ENCODE results near the gene H3-3A.

DNA sequence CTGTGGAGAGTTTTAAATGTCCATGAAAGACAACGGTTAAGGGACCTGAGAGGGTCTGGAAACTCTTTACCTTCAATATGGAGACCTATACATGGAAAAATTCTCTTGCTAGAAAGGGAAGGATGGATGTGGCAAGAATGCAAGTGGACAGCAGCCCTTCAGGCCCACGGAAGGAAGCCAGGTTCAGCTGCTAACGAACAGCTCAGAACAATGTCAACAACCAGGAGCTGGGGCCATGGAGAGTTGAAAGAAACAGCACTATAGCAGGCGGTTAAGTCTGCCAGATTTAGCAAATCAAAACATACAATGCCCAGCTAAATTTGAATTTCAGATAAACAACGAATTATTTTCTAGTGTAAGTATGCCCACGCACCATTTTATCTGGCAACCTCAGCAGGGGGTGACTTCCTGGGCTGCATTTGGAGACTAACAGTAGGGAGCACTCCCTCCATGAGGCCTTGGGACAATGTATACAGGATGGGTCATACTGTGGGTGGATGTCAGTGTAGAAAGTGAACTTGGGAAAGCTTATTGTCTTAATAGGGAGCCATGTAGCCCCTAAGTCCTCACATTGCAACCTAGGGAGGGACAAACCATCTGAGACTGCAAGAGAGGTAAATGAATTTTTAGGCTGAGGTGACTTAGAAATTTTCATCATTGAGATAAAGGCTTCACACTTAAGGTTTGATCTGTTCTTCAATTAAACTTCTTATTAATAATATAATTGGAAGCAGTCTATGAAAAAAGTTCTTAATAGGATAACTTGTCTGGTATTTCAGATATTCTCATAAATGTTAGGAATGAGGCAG, 7.8 kb upstream of the H3-3A start:
- TF ChIP-seq, protein P1, sequence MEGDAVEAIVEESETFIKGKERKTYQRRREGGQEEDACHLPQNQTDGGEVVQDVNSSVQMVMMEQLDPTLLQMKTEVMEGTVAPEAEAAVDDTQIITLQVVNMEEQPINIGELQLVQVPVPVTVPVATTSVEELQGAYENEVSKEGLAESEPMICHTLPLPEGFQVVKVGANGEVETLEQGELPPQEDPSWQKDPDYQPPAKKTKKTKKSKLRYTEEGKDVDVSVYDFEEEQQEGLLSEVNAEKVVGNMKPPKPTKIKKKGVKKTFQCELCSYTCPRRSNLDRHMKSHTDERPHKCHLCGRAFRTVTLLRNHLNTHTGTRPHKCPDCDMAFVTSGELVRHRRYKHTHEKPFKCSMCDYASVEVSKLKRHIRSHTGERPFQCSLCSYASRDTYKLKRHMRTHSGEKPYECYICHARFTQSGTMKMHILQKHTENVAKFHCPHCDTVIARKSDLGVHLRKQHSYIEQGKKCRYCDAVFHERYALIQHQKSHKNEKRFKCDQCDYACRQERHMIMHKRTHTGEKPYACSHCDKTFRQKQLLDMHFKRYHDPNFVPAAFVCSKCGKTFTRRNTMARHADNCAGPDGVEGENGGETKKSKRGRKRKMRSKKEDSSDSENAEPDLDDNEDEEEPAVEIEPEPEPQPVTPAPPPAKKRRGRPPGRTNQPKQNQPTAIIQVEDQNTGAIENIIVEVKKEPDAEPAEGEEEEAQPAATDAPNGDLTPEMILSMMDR (IDR thresholded peaks at IDR 0.05; ENCODE audit: poor library complexity) = no peak
- TF ChIP-seq EZH2phosphoT487 (IDR thresholded peaks at IDR 0.05; ENCODE audit: low read depth, severe bottlenecking, unreplicated experiment) = no peak
